Sigmoid colon (tissue), 4 donors: ENCODE results near the gene DGKH.

Experiments used
- EP300 ChIP-seq, 4 donors: sonication (generic); formaldehyde crosslinking; IDR thresholded peaks; one replicate each; pipeline ENCODE4 v1.6.1; 2017; ENCODE audit warnings: antibody characterized with exemption in 4 of 4
- POLR2A ChIP-seq, 2 donors: fragments of 450-650 bp; IDR thresholded peaks; one replicate each; pipeline ENCODE4 v1.6.1; 2016; ENCODE audit warnings: antibody characterized with exemption in 2 of 2, mild to moderate bottlenecking in 2 of 2, moderate library complexity in 2 of 2
- POLR2AphosphoS5 ChIP-seq, 4 donors: sonication (generic); formaldehyde crosslinking; IDR thresholded peaks; one replicate each; pipeline ENCODE4 v1.6.1; 2017; ENCODE audit warnings: antibody characterized with exemption in 4 of 4
- TF ChIP-seq, protein P1 (sequence below), 4 experiments: fragments of 450-650 bp in 3 of 4; fragments of 200-600 bp in 1 of 4; IDR thresholded peaks; one replicate each; pipeline ENCODE4 v1.5.1; 2016 to 2019; ENCODE audit warnings: antibody characterized with exemption in 4 of 4, mild to moderate bottlenecking in 3 of 4, moderate library complexity in 2 of 4

GRCh38 chr13:42009057-42009456, 39.4 kb upstream of the DGKH start:
- no peak for TF ChIP-seq EP300 (IDR thresholded peaks at IDR 0.05)
- TF ChIP-seq, protein P1, sequence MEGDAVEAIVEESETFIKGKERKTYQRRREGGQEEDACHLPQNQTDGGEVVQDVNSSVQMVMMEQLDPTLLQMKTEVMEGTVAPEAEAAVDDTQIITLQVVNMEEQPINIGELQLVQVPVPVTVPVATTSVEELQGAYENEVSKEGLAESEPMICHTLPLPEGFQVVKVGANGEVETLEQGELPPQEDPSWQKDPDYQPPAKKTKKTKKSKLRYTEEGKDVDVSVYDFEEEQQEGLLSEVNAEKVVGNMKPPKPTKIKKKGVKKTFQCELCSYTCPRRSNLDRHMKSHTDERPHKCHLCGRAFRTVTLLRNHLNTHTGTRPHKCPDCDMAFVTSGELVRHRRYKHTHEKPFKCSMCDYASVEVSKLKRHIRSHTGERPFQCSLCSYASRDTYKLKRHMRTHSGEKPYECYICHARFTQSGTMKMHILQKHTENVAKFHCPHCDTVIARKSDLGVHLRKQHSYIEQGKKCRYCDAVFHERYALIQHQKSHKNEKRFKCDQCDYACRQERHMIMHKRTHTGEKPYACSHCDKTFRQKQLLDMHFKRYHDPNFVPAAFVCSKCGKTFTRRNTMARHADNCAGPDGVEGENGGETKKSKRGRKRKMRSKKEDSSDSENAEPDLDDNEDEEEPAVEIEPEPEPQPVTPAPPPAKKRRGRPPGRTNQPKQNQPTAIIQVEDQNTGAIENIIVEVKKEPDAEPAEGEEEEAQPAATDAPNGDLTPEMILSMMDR (IDR thresholded peaks at IDR 0.05), result no peak
- TF ChIP-seq POLR2AphosphoS5 (IDR thresholded peaks at IDR 0.05), result no peak
- no peak for TF ChIP-seq POLR2A (IDR thresholded peaks at IDR 0.05)
